Measurements from ENCODE around the gene IL4I1.

The IL4I1 gene

DNA sequence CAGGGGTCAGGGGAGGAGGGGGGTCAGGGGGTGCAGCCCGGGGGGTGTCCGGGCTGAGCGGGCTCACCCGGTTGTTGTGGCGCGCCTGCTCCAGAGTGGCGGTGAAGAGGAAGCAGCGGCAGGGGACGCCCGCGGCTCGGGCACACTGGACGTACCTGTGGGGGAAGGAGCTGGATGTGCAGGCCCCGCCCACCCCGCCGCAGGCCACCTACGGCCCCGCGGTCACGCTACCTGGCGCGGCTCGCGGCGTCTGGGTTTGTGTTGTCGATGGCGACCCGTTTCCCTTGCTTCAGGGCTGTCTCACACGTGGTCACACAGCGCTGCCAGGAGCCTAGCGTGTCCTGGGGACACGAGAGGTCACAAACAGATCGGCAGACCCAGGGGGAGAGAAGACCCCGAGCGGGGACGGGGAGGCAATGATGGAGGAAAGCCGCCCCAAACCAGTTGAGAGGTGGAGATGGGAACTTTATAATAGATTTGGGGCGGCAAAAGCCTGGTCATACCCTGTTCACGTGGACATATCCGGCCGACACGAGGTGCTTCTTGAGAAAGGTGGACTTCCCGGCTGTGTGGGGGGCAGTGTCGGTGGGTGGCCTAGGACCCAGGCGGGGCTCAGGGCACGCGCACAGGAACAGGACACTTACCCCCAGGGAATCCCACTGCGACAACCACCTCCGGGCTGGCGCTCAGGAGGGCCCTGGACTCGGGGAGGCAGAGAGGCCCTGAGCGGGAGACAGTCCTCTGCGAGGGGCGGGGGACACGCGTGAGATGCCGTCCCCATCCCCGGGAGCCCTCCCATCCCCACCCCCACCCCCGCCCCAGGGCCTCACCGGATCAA, 34.9 kb downstream of the IL4I1 start:
- DNase-seq = no peak

DNA sequence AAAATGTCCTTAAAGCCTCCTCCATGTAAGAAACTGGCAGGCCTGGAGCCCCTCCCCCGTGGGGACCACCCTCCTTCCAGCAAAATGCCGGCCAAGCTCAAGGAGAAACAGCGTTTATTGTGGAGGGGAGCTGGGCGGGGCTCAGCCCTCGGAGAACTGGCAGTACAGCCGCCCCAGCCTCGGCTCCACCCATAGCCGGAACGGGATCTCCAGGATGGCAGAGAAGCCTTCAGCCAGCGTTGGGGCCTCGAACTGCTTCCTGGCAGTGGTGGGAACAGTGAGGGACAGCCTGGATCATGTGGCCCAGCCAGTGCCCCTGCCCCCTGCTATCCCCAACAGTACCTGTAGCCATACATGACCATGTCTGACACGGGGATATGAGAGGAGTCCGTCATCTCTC, 35.6 kb downstream of the IL4I1 start:
- DNase-seq = no peak

DNA sequence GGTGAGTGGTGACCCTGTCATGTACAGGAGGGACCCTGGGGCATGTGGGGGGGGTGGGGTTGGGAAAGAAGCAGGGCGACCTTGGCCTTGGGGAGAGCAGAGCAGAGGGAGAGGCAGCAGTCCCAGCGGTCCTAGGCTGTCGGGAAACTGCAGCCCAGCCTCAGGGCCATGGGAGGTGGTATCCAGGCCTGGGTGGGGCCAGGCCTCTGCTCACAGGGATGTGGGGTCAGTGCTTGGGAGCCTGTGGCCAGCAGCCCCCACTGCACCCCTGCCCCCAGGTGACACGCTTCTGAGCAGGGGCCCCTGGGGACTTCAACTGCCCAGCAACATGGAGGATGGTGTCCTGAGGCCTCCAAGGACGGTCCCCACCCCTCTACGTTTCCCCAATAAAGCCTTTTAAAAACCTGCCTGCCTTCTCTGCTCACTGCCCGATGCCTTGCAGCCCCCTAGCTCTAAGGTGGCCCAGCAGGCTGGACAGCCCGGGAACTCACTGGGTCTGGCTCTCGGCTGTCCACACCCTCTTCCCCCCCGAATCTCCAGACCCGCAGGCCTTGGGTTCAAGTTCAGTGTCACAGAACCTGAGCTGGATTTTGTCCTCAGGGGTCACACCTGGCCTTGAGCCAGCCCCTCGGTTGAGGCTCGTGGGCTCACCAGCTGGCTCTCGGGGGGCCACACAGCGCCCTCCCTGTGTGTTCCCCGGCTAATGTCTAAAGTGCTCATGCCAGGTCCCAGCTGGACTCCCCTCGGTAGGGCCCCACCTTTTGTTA, 36.2 kb downstream of the IL4I1 start:
- no peak for DNase-seq

DNA sequence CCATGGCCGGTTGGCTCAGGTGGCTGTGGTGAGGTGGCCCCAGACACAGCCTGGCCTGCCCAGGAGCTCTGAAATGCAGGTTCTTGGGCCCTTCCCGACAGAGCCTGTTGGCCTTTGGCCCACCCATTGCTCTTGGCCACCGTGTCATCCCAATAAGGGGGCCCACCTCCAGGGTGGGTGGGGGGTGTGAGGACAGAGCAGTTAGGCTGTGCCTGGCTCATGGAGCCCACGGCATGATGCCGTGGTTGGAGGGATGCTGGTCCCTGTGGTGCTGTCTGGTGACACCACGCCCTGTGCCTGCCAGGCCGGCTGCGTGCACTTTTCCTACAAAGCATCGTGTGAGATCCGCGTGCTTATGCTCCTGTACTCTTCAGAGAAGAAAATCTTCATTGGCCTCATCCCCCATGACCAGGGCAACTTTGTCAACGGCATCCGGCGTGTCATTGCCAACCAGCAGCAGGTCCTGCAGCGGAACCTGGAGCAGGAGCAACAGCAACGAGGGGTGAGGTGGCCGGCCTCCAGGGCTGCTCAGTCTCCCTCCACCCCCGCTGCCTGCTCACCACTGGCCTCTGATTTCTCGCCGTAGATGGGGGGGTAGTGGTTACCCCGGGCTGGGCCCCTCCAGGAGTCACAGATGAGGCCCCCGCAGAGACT, 36.9 kb downstream of the IL4I1 start:
- DNase-seq = no peak

DNA sequence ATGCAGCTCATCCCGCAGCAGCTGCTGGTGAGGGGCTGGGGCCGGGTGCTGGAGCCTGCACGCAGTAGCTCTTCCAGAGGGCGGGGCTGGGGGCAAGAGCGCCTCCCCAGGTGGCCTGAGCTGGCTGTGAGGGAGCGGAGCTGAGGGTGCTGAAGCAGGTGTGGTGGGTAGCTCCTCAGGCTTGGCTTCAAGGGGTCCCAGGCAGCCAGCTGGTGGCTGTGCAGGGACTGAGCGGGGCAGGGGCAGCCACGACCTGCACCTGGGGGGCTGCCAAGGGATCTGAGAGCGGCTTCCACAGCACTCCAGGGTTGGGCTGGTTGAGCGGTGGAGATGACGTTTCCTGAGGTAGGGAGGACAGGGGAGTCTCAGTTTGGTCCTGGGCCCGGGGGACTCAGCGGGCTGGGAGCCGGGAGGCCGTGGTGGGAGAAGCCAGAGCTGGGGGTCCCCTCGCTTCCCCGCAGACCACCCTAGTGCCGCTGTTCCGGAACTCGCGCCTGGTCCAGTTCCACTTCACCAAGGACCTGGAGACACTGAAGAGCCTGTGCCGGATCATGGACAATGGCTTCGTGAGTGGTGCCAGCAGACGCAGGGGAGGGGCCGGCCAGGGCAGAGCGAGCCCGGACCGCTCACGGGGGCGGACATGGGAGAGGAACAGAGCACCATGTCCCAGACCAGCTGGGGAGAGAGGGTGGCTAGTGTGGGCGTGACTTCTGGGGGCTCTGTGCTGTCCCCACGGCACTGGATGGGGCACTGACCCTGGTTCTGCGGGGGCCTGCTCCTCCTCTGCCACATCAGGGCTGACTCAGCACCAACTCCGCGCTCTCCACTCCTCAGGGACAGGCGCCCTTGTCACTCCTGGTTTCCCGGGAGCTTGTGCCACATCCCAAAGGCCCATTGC, 38.4 kb downstream of the IL4I1 start:
- DNase-seq = peak in 1 of 2 experiments; percentile 21

DNA sequence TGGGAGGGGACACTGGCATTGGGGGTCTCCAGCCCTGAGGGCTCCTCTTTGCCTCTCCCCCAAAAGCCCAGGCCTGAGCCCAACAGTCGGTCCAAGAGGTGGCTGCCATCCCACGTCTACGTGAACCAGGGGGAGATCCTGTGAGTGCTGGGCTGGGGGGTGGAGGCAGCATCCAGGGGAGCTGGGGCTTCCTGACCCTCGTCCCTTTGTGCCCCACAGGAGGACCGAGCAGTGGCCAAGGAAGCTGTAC, 38.9 kb downstream of the IL4I1 start:
- no peak for DNase-seq

DNA sequence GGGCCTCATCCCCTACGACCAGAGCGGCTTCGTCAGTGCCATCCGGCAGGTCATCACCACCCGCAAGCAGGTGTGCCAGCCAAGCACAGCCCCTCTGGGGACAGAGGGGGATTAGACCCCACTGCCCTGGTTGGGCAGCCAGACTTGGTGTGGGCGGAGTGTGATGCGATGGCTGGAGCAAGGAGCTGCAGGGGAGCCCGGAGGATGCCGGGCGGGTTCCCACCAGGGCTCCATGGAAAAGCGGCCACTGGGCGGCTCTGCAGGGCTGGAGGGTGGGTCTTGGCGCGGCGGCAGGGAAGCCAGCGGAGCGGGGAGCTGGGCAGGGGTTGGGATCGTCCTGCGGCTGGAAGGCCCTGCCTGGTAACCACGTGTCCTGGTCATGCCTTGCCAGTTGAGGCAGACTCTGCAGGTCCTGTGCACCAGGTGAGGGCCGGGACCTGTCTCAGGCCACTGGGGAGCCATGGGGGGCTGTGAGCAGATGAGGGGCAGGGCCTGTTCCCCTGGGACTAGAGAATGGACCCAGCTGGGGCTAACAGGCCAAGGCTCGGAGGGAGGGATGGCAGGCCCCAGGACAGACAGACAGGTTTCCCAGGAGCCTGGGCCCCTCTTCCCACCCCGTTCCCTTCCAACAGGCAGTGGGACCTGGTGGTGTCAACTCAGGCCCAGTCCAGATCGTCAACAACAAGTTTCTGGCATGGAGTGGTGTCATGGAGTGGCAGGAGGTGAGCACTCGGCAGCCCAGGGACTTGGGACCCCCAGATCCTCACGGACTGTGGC, 39.4 kb downstream of the IL4I1 start:
- DNase-seq = peak in 1 of 2 experiments; percentile 27

DNA sequence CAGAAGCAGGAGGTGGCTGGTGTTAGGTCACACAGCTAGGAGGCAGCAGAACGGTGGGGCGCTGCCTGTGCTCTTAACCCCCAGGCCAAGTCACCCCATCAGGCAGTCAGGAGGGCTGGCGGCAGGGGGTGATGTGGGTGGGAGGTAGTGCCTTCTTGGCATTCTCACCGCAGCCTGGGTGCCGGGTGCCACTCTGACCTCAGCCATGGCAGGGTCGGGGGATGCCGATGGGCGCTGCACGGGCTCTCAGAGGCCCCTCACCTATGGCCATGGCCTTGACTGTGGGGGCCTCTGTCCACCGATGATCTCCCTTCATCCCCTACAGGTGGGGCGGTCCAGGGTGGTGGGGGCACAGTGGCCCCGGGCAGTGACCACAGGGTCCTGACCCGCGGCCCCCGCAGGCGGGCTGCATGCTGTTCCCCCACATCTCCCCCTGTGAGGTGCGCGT, 40.1 kb downstream of the IL4I1 start:
- no peak for DNase-seq

DNA sequence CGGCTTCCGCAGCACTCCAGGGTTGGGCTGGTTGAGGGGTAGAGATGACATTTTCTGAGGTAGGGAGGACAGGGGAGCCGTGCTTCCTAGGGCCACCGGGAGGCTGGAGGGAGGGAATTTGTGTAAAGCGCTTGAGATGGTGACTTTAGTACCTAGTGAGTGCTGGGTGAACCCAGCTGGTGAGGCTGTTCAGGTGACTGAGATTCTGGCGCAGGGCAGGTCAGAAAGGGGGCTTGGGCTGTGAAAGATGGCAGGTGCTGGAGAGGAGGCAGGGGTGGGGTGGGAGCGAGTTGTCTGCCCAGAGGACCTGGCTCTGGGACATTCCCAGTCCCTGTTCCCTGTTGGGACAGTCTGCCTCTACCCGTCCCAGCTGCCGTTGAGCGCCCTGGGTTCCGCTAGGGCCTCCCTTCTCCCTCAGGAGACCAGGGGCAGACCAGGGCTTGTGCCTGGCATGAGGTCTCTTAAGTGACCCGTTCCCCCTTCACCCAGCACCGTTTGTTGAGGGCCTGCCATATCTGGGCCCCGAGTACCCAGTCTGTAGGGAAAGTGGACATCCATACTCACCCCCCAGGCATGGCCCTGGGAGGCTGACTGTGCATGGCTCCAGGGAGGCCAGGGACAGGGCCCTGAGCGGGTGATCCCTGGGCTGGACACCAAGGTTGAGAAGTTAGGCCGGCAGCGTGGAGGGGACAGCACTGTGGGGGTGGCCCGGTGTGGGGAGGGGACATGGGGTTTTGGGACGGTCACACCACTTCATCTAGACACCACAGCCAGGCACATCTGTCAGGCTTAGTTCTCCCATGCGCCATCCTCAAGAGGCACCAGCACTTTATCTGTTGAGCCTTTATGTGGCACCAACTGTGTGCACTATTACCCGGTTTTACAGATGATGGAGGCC, 40.8 kb downstream of the IL4I1 start:
- no peak for DNase-seq

DNA sequence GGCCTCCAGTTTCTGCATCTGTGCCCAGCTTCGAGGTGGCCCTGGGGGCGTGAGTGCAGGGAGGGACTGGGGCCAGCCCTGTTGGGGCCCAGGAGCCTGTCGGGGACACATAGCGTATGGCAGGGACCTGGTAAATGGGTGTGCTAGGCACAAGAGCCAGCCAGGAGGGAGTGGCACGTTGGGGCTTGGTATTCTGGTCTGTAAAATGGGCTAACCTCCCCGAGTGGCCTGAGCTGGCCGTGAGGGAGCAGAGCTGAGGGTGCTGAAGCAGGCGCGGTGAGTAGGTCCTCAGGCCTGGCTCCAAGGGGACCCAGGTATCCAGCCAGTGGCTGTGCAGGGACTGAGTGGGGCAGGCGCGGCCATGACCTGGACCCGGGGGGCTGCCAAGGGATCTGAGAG, 41.4 kb downstream of the IL4I1 start:
- no peak for DNase-seq

DNA sequence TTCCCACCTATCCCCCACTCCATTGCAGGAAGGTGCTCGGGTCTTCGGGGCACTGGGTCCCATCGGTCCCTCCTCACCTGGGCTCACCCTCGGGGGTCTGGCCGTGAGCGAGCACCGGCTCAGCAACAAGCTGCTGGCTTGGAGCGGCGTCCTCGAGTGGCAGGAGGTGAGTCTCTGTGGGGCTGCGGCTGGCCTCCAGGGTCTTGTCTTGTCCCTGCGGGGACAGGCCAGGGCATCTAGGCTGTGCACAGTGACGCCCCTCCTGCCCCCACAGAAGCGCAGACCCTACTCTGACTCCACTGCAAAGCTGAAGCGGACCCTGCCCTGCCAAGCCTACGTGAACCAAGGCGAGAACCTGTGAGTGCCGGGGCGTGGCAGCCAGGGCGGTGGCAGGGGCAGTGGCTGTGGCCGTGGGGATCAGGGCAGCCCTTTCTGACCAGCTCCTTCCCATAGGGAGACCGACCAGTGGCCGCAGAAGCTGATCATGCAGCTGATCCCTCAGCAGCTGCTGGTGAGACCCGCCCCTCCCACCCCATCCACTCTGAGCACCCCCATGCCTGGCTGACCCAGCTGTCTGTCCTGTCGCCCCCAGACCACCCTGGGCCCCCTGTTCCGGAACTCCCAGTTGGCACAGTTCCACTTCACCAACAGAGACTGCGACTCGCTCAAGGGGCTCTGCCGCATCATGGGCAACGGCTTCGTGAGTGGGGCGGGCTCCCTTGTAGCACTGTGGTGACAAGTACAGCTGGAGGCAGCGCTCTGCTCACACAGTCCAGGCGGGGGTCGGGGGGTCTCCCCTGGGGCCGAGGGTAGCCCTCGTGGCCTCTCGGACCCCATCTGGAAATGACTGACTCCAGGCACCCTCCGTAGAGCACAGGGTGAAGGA, 42.1 kb downstream of the IL4I1 start:
- peak in 1 of 2 experiments; percentile 28 for DNase-seq

DNA sequence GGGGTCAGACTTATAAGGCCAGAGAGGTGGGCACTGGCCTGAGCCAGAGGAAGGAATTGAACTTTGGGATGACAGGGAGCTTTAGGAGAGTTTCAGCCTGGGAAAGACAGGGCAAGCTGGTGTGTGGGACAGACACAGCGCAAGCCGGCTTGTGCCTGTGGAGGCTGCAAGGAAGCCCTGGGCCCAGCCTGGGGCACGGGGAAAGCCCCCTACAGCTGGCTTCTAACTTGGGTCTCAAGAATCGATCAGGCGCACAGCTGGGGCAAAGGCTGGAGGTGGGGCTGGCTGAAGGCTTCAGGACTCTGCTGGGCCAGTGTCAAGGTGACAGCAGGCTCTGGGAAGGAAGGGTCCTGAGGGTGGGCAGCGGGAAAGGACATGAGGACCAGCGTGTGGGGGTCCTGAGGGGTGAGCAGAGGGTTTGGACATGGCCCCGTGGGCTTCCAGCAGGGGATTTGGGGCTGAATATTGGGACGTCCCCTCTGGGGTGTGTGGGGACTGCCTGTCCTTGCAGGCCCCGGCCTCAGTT, 42.8 kb downstream of the IL4I1 start:
- peak in 1 of 2 experiments; percentile 25 for DNase-seq

DNA sequence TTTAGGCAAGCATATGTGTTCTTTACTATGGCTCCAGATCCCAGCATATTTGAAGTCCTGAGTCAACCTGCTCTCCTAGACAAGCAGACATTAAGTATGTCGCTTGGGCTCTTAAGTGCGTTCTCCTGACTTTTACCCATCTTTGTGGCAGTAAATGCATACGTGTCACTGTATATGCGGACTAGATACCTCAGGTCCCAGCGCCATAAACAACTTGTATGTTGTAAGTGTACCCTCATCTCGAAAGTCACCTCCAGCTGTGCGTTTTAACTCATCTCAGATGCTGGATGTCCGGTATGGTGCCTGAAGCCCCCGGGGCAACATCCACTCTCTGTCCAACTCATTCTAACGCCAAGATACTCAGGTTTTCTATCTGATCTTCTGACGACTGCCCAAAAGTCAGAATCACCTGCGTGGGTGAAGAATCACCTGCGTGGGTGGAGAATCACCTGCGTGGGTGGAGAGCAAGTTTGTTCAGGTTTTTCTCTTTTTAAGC, 44.0 kb downstream of the IL4I1 start:
- DNase-seq = no peak

DNA sequence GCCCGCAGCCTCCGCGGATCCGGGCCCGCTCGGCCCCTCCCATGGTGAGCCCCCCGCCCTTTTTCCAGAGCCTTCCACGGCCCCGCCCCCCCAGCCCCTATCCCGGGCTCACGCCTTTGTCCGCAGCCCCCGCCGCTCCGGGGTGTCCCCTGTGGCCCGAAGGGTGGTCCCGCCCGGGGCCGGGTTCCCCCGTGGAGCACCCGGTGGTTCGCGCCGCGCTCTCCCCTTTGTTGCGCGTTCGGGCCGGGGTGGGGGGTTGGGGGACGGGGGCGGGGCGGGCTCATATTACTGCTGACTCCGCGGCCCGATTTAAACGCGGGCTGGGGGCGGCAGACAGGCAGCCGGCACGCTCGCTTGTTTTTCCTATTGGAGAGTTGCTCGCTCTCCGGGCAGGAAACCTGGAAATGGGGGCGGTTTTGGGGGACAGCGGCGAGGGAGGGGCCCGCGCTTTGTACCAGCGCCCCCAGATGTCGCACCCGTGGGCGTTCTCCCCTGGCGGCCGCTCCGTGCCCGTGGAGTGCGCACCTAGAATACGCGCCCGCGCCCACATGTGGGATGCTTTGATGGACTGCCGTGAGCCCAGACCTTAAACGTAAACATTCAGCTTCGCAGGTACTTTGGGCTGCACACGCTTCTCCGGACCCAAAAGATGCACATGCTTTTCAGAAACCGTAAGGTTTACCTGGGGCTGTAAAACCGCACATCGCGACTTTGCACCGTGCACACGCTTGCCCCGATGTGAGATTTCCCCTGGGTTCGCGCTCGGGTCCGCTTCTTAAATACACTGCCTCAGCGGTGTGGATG, 45.0 kb downstream of the IL4I1 start:
- peak; percentile 37 to 51 for DNase-seq

DNA sequence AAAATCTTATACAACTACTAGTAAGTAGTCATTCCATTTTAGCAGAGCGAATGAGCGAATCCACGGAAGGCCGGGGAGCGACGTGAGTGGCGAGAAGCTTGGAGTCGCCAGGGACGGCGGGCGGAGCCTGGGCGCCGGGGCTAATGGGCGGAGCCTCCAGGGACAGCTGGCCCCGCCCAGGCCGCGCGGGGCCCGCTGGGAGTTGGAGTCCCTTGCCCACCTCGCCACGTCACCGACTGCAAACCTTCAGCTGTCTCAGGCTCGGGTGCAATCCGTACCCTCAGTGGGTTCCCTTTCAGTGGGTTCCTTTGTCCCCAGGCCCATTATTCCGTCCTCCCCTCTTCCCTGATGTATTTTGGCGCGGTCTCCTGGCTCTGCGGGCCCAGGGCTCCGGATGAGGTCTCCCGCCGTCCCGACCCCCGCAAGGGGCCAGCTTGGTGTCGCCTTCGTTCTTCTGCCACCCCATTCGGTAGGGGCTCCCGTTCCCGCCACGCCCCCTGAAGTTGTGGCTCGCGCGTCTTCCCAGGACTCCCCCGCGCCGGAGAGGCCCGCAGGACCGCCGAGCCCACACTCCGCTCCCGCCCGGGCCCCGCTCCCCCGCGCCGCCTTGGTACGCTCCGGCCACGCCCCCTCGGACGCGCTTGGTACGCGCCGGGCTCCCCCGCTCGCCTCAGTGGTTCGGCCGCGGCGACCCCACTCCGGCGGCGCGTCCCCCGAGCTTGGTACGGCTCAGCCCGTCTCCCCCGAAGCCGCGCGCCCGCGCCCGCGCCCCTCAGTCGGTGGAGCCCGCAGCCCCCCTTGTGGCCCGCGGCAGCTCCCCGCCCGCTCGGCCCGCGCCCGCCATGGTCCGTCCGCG, 46.0 kb downstream of the IL4I1 start, which contains the start of gene PTOV1:
Gene PTOV1 (plus strand): TSS at position 673 of the 856 bp plus-strand sequence.
- peak; percentile 92 to 94 for DNase-seq

DNA sequence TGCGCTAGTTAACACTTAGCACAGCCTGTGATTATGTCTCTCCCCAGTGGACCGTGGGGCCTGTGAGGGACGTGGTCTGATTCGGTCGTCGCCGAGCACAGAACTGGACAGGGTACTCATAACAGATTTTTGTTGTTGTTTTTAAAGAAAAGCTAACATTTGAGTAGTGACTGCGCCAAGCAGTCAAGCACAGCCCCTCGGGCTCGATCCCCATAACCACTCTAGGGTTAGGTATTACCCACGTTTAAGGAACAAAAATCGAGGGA, 46.5 kb downstream of the IL4I1 start:
- DNase-seq = peak in 1 of 2 experiments; percentile 42

DNA sequence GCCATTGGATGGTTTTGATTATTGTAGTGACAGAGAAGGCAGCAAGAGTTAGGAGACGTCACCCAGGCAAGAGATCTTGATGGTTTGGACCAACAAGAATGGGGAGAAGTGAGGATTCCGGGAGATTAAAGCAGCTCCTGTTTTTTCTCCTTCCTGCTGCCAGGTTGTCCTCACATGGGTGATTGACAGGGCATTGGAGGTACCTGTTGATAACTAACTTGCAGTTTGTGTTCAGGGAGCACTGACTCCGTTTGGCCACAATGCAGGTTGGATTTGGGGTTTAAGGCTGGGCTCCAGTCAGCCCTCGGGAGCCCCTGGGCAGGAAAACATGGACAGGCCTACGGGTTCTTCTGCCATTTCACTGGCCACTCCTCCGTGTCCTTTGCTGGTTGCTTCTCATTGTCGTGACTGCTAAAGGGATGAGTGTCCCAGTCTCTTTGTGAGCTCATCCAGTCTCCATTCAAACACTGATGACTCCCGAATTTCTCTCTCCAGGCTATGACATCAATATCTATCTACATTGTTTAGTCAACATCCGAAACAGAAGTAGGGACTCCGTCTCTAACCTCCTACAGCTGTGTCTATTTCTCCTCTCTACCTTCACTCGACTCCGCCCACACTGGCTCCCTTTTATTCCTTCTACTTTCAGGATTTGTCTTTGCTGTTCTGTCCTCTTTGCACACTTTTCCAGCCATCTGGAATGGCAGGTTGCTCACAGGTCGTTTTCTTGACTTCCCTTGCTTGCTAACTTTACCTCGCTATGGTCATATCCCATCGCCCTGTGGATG, 47.1 kb downstream of the IL4I1 start:
- DNase-seq = no peak
